HCT116 (cell line): ENCODE data around the gene NAALADL2. TPM values are rescaled to one million over a fixed set of nuclear protein-coding genes. Genes with fewer than 3 reads are reported as not detected.

Source experiments
- ATAC-seq: fragments of 200-7000 bp; cut with Tn5 transposase; 2 replicates; pipeline ENCODE4 v1.9.1; 2020; ENCODE audit warnings: mild to moderate bottlenecking, moderate library complexity
- BruUV-seq: library from RNA; stranded (reverse); fragments of 400-500 nt; replicated peaks from 2 replicates; lab custom pipeline; 2021; lab: Mats Ljungman, UMichigan
- CTCF ChIA-PET: fragments of 300-600 bp; sonication (Branson Sonifier 250); formaldehyde crosslinking; loops from one replicate; lab custom pipeline; 2021; ENCODE audit warnings: antibody characterized with exemption; lab: Charles Lee
- POLR2A ChIA-PET: fragments of 300-600, 350-600 bp; sonication (Branson Sonifier 250); formaldehyde crosslinking; loops from one replicate; lab custom pipeline; 2021; ENCODE audit warnings: antibody characterized with exemption; lab: Charles Lee
- RAD21 ChIA-PET, 2 experiments: fragments of 300-600 bp; sonication (Branson Sonifier 250); formaldehyde crosslinking; loops; one replicate each; lab custom pipeline; 2023; ENCODE audit warnings: low total read pairs in 2 of 2; ENCODE audit not compliant: uncharacterized antibody in 2 of 2, unreplicated experiment in 2 of 2, low non-redundant PET in 1 of 2; lab: Charles Lee
- DNase-seq: peaks from one replicate; pipeline ENCODE4 v3.0.0-alpha.2; 2010; ENCODE audit warnings: low read depth, low spot score
- H2AFZ ChIP-seq: fragments of 200-600 bp; shearing (Covaris generic), sonication (generic); 2 replicates; pipeline ENCODE4 v1.6.1; 2017; ENCODE audit warnings: low read depth, mixed run types, mixed read lengths, antibody characterized with exemption, low read length; ENCODE audit not compliant: poor library complexity, severe bottlenecking
- H3K27ac ChIP-seq: 2 replicates; pipeline ENCODE4 v1.5.1; 2012; ENCODE audit warnings: low read depth, low read length
- H3K27me3 ChIP-seq: fragments of 200-600 bp; sonication (generic); 2 replicates; pipeline ENCODE4 v1.6.1; 2016; ENCODE audit warnings: mixed run types, low read length, mixed read lengths; ENCODE audit not compliant: insufficient read depth
- H3K36me3 ChIP-seq, 2 experiments: fragments of 200-500 bp in 1 of 2; fragments of 200-600 bp in 1 of 2; sonication (Bioruptor generic) in 1 of 2; sonication (generic) in 1 of 2; 2 replicates each; pipeline versions ENCODE4 v1.5.1 to v1.6.1; 2014 to 2016; ENCODE audit warnings: low read length in 2 of 2, inconsistent platforms in 1 of 2, mixed read lengths in 1 of 2, mixed run types in 1 of 2; ENCODE audit not compliant: insufficient read depth in 2 of 2, control insufficient read depth in 1 of 2
- H3K4me1 ChIP-seq, 2 experiments: fragments of 200-600 bp in 1 of 2; sonication (generic) in 1 of 2; 2 replicates each; pipeline versions ENCODE4 v1.5.1 to v1.6.1; 2012 to 2017; ENCODE audit warnings: low read length in 2 of 2, inconsistent platforms in 1 of 2, mild to moderate bottlenecking in 1 of 2, mixed read lengths in 1 of 2, mixed run types in 1 of 2, moderate library complexity in 1 of 2; ENCODE audit not compliant: insufficient read depth in 2 of 2, control insufficient read depth in 1 of 2
- H3K4me2 ChIP-seq: fragments of 200-600 bp; sonication (generic); 2 replicates; pipeline ENCODE4 v1.6.1; 2017; ENCODE audit warnings: mixed run types, low read length, mixed read lengths
- H3K4me3 ChIP-seq, 2 experiments: fragments of 200-600 bp in 1 of 2; sonication (generic) in 1 of 2; replicated peaks in 1 of 2; 2 replicates each; pipeline ENCODE4 v1.5.1; 2011 to 2016; ENCODE audit warnings: low read length in 2 of 2, control low read depth in 1 of 2, low read depth in 1 of 2, mild to moderate bottlenecking in 1 of 2, mixed read lengths in 1 of 2, mixed run types in 1 of 2
- H3K79me2 ChIP-seq: fragments of 200-600 bp; sonication (generic); 2 replicates; pipeline ENCODE4 v1.6.1; 2017; ENCODE audit warnings: mild to moderate bottlenecking, mixed run types, low read length, moderate library complexity, mixed read lengths; ENCODE audit not compliant: insufficient read depth
- H3K9ac ChIP-seq: fragments of 200-600 bp; sonication (generic); 2 replicates; pipeline ENCODE4 v1.6.1; 2016; ENCODE audit warnings: low read length, mixed read lengths
- H3K9me2 ChIP-seq: fragments of 200-600 bp; sonication (generic), shearing (Covaris generic); 2 replicates; pipeline ENCODE4 v1.6.1; 2017; ENCODE audit warnings: mixed run types, mild to moderate bottlenecking, moderate library complexity; ENCODE audit not compliant: insufficient read depth
- H3K9me3 ChIP-seq, 2 experiments: fragments of 200-500 bp in 1 of 2; fragments of 200-600 bp in 1 of 2; sonication (Bioruptor generic) in 1 of 2; sonication (generic) in 1 of 2; 2 replicates each; pipeline ENCODE4 v1.6.1; 2014 to 2017; ENCODE audit warnings: low read length in 2 of 2, mixed read lengths in 2 of 2, inconsistent platforms in 1 of 2, low read depth in 1 of 2, mild to moderate bottlenecking in 1 of 2, mixed run types in 1 of 2, moderate library complexity in 1 of 2; ENCODE audit not compliant: control insufficient read depth in 1 of 2, insufficient read depth in 1 of 2
- H4K20me1 ChIP-seq: fragments of 200-600 bp; sonication (generic), shearing (Covaris generic); 2 replicates; pipeline ENCODE4 v1.6.1; 2017; ENCODE audit warnings: mixed run types, mild to moderate bottlenecking, moderate library complexity; ENCODE audit not compliant: insufficient read depth
- CBX3 ChIP-seq: IDR thresholded peaks from 2 replicates; pipeline ENCODE4 v1.6.1; 2012; ENCODE audit warnings: low read depth
- CTCF ChIP-seq, 3 experiments: fragments of 200-600 bp in 1 of 3; sonication (generic) in 1 of 3; IDR thresholded peaks in 2 of 3; conservative IDR thresholded peaks in 1 of 3; 2 replicates each; pipeline ENCODE4 v1.5.1; 2012 to 2017; ENCODE audit warnings: low read depth in 2 of 3, low read length in 2 of 3, antibody characterized with exemption in 1 of 3, borderline replicate concordance in 1 of 3, control low read depth in 1 of 3, mild to moderate bottlenecking in 1 of 3, mixed read lengths in 1 of 3, mixed run types in 1 of 3, moderate library complexity in 1 of 3; ENCODE audit not compliant: insufficient read depth in 1 of 3
- EGR1 ChIP-seq: IDR thresholded peaks from 2 replicates; pipeline ENCODE4 v1.6.1; 2012; ENCODE audit warnings: low read depth
- ELF1 ChIP-seq: IDR thresholded peaks from 2 replicates; pipeline ENCODE4 v1.6.1; 2012; ENCODE audit warnings: low read depth, borderline replicate concordance
- EZH2phosphoT487 ChIP-seq: fragments of 200-600 bp; IDR thresholded peaks from 2 replicates; pipeline ENCODE4 v1.6.1; 2018; ENCODE audit warnings: antibody characterized with exemption, borderline replicate concordance
- FOSL1 ChIP-seq: IDR thresholded peaks from 2 replicates; pipeline ENCODE4 v1.6.1; 2012; ENCODE audit warnings: low read depth
- JUND ChIP-seq: IDR thresholded peaks from 2 replicates; pipeline ENCODE4 v1.6.1; 2012
- POLR2AphosphoS5 ChIP-seq: IDR thresholded peaks from 2 replicates; pipeline ENCODE4 v1.6.1; 2011; ENCODE audit warnings: mild to moderate bottlenecking, low read depth, low read length, moderate library complexity
- RAD21 ChIP-seq: IDR thresholded peaks from 2 replicates; pipeline ENCODE4 v1.6.1; 2012; ENCODE audit warnings: low read depth, mild to moderate bottlenecking
- REST ChIP-seq: IDR thresholded peaks from 2 replicates; pipeline ENCODE4 v1.6.1; 2012; ENCODE audit warnings: low read depth
- SIN3A ChIP-seq: IDR thresholded peaks from 2 replicates; pipeline ENCODE4 v1.6.1; 2012; ENCODE audit warnings: low read depth
- SP1 ChIP-seq: IDR thresholded peaks from 2 replicates; pipeline ENCODE4 v1.6.1; 2012; ENCODE audit warnings: low read depth
- SRF ChIP-seq: IDR thresholded peaks from 2 replicates; pipeline ENCODE4 v1.6.1; 2012; ENCODE audit warnings: low read depth
- YY1 ChIP-seq: IDR thresholded peaks from 2 replicates; pipeline ENCODE4 v1.6.1; 2011; ENCODE audit warnings: low read length, low read depth, moderate library complexity, mild to moderate bottlenecking; ENCODE audit not compliant: insufficient replicate concordance; ENCODE audit errors: extremely low read depth
- ZFX ChIP-seq: fragments of 450-650 bp; IDR thresholded peaks from 2 replicates; pipeline ENCODE4 v1.6.1; 2017
- ZNF274 ChIP-seq: fragments of 200-500 bp; sonication (Bioruptor generic); IDR thresholded peaks from 2 replicates; pipeline ENCODE4 v1.6.1; 2014; ENCODE audit warnings: mild to moderate bottlenecking, low read depth, low read length, inconsistent platforms
- intact Hi-C: fragments of 100-400 bp; cut with micrococcal nuclease; formaldehyde crosslinking; loops from 2 replicates; pipeline ENCODE4 v1.10.0; 2022
- total RNA-seq: library from RNA; stranded (reverse); gene quantifications from one replicate; pipeline ENCODE4 v1.2.1, GENCODE V29; 2021; ENCODE audit not compliant: unreplicated experiment
- TF ChIP-seq, protein P1 (sequence below): IDR thresholded peaks from 2 replicates; pipeline ENCODE4 v1.6.1; 2012
- TF ChIP-seq, protein P2 (sequence below): IDR thresholded peaks from 2 replicates; pipeline ENCODE4 v1.6.1; 2011; ENCODE audit warnings: mild to moderate bottlenecking, low read length, moderate library complexity; ENCODE audit not compliant: insufficient replicate concordance; ENCODE audit errors: extremely low read depth
- TF ChIP-seq, protein P3 (sequence below): IDR thresholded peaks from 2 replicates; pipeline ENCODE4 v1.6.1; 2012

Gene NAALADL2
- total RNA-seq, 1 experiment from 2014 or later, result 2.9 TPM

DNA sequence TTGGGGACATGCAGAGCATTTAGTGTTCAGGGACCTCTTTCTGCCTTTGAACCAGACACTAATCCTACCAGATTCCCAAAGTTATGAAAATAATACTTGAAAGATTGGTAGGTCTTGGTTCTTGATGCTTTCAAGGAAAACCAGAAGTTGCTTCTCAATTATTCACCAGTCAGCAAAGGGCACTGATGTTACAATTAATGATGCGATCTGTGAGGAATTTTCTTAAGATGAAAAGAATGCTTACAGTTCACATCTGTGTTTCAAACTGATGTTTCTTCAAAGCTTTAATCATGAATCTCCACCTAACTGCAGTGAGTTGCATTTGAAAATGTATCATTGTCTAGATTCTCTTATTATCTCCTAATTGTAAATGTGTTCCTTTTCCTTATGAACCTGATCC, 161.0 kb downstream of the NAALADL2 start:
- Histone ChIP-seq H4K20me1 (no peaks in the 10 kb centered on the region), H3K4me1 (no peaks in the 10 kb centered on the region), H3K9me3 (no peaks in the 10 kb centered on the region), H3K79me2 (no peaks in the 10 kb centered on the region), H3K36me3 (no peaks in the 10 kb centered on the region), H3K9me2 (no peaks in the 10 kb centered on the region), H2AFZ (no peak overlapping the region), H3K9ac (no peak overlapping the region), H3K4me3 (no peak overlapping the region), H3K4me2 (no peak overlapping the region), H3K27me3 (no peaks in the 10 kb centered on the region), H3K27ac (no peak overlapping the region)
- BruUV-seq, result no TSS peak
- intact Hi-C loops, result no loop called here
- CTCF ChIA-PET, result no interaction called here
- no peak for DNase-seq
- TF ChIP-seq CBX3 (no peak), ZNF274 (no peak), EGR1 (no peak), REST (no peak), SP1 (no peak), SRF (no peak), ZFX (no peak), SIN3A (no peak), CTCF (IDR thresholded peaks at IDR 0.05 in 2 of 3, conservative IDR thresholded peaks at IDR 0.05 in 1 of 3; ENCODE audit: borderline replicate concordance in 1 of 3, insufficient read depth in 1 of 3, low read depth in 2 of 3, low read length in 2 of 3) (no peak), EZH2phosphoT487 (no peak), YY1 (no peak), ELF1 (no peak), FOSL1 (no peak), JUND (no peak), POLR2AphosphoS5 (no peak), RAD21 (no peak)
- TF ChIP-seq, protein P1, sequence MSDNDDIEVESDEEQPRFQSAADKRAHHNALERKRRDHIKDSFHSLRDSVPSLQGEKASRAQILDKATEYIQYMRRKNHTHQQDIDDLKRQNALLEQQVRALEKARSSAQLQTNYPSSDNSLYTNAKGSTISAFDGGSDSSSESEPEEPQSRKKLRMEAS, result no peak
- TF ChIP-seq, protein P2, sequence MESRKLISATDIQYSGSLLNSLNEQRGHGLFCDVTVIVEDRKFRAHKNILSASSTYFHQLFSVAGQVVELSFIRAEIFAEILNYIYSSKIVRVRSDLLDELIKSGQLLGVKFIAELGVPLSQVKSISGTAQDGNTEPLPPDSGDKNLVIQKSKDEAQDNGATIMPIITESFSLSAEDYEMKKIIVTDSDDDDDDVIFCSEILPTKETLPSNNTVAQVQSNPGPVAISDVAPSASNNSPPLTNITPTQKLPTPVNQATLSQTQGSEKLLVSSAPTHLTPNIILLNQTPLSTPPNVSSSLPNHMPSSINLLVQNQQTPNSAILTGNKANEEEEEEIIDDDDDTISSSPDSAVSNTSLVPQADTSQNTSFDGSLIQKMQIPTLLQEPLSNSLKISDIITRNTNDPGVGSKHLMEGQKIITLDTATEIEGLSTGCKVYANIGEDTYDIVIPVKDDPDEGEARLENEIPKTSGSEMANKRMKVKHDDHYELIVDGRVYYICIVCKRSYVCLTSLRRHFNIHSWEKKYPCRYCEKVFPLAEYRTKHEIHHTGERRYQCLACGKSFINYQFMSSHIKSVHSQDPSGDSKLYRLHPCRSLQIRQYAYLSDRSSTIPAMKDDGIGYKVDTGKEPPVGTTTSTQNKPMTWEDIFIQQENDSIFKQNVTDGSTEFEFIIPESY, result no peak
- TF ChIP-seq, protein P3, sequence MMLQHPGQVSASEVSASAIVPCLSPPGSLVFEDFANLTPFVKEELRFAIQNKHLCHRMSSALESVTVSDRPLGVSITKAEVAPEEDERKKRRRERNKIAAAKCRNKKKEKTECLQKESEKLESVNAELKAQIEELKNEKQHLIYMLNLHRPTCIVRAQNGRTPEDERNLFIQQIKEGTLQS, result no peak
- POLR2A ChIA-PET, result no interaction called here
- ATAC-seq, result no peak
- RAD21 ChIA-PET, result no interaction called here
